Activated T-helper 1 cell treated with Interleukin-2 at 50 U/mL for 16 hours (primary cell): ENCODE data around the gene TBCD.
A peak's percentile ranks its signal among the peaks of the same experiment; 100 is the strongest.

Experiments
- DNase-seq: peaks from one replicate; pipeline ENCODE4 v3.0.0-alpha.2; 2020; ENCODE audit warnings: low read depth

TBCD gene

DNA sequence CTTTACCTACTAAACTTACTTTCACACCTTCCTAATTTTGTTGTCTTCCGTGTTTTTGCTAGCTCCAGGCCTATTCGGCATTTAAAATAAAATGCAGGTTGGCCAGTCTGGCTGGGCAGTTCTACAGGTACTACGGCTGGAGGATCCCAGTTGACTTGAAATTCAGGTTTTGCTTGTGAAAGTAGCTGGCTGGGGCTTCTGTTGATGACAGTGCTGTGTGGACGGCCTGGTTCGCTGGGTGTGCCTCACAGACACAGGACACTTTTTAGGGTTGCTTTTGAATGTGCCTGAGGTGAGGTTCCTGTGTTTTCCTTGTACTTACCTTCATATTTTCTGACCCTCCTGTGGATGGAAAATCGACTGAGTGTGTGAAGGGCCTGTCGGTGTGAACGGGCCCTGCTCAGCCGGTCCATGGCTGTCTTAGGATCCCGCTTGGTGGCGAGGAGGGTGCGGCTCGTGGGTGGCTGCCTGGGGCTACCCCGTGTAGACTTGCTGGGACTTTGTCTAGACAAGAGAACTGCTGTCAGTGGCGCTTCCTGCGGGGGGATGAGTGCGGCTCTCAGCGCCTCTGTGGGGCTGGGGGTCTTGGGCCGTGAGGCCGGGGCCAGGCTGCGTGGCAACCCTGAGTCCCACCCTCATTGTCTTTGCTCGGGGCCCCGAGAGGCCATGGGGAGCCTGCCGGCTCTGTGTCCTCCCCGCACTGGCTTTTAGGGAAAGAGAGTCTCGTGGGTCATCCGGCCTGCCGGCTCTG lies 106.7 kb downstream of the TBCD start:
- no peak for DNase-seq

GRCh38 chr17:82859431-82860403 lies 107.9 kb downstream of the TBCD start:
- DNase-seq: peak; percentile 31

DNA sequence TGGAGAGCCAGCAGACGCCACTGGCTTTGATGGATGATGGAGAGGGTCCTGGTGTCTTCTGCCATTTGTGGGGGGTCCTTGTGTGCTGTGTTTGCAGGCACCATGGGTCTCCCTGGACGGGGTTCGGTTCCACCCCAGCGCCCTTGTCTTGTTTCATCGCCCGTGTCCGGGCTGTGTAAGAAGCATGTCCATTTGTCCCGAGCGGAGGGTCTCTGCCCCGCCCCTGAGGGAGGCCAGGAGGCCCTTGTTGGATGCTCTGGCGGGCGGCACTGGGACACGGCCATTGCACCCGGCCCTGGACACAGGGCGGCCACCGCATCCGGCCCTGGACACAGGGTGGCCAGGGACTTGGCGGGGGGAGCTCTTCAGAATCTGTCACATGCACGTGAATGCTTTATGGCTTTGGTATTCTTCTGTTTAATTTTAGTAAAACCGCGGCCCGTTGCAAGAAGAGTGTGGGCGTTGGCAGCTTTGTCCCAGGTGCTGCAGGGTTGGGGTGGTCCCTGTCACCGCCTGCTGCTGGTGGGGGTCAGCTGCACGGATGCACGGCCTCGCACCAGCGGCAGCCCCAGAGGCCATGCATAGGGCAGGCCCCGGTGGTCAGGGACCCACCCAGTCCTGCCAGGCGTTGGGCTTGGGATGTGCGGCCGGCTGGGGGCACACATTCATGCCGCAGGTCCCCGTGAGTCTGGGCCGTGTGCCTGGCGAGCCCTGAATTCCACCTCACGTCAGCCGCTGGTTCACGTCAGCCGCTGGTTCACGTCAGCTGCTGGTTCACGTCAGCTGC lies 108.9 kb downstream of the TBCD start:
- no peak for DNase-seq

DNA sequence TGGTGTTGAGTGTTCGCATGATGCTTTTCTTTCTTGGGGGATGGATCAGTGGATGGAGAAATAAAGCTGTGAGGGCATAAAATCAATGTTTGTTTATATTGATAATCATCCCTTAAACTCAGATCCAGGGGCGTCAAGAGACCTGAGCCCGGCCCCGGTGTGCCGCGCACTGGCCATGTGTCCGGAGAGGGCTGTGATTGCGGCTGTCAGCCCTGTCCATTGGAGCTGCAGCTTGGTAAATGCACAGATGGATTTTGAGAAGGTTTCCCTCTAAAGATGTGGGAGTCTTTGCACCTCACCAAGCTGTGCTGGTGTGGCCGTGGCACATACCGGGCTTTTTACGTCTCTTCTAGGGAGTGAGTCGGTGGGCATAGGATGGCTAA lies 109.5 kb downstream of the TBCD start:
- DNase-seq: no peak

DNA sequence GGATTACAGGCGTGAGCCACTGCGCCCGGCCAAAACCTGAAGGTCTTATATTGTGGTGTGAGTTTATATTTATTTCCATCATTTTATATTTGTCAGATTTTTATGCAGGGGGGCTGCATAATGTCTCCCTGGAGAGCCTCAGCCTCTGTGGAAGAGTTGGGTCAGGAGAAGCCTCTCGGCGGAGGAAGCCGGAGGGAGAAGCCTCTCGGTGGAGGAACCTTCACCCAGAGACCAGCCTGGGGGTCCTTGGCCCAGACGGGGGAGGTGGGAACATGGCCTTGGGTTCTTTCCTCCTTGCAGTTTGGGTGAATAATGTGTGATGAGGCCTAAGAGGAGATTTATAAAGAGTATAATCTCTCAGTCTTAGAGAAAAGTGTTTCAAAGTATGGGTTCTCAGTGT lies 110.3 kb downstream of the TBCD start:
- no peak for DNase-seq

DNA sequence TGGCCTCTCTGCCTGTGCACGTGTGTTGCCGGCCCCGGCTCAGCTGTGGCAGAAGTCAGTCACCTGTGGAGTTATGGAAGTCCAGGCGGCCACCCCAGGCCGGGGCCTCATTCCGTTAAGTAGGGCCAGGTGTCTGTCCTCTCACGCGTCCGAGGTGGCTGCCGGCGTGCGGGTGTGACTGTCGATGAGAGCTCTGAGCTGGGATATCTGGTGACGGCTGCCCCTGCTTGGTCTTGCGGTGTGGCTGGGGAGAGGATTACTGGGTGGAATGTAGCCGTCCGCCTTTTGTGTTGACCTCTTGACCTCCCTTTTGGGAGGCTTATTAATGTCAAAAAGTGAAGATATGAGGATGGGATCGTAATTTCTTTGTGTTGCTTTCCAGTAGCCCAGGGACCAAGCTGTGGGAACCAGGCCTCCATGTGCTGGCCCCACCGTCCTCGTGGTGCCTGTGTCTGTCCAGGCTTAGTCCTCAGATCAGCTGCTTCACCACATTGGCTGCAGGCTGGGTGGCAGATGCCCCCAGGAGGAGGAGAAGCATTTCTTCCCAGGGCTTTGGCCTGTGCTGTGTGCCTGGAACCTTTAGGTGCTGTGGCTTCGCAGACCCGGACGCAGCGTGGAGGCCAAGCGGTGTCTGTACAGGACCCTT lies 111.0 kb downstream of the TBCD start:
- no peak for DNase-seq

DNA sequence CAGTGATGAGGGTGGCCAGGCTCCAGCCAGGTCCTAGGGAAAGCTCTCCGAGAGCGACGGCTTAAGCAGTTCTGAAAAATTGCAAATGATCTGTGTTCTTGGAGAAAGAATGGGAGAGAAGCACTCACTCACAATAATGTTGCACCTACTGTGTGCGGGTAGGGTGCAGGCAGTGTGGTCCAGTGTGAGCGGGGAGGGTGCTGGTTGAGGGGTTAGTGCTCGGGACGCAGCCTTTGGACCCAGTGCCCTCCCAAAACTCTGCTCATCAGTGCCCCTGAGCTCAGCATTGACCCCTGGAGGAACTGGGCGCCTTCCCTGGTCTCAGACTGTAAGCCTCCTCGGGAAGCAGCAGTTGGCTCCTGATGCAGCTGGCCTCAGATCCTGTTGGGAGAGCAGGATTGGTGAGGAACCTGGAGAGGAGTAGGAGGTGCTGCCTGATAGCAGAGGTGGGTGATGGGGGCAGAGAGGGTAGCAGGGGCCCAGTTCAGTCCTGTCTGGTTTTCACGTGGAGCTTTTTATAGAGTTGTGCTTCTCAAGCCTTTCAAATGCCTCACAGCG lies 111.6 kb downstream of the TBCD start:
- DNase-seq: no peak

DNA sequence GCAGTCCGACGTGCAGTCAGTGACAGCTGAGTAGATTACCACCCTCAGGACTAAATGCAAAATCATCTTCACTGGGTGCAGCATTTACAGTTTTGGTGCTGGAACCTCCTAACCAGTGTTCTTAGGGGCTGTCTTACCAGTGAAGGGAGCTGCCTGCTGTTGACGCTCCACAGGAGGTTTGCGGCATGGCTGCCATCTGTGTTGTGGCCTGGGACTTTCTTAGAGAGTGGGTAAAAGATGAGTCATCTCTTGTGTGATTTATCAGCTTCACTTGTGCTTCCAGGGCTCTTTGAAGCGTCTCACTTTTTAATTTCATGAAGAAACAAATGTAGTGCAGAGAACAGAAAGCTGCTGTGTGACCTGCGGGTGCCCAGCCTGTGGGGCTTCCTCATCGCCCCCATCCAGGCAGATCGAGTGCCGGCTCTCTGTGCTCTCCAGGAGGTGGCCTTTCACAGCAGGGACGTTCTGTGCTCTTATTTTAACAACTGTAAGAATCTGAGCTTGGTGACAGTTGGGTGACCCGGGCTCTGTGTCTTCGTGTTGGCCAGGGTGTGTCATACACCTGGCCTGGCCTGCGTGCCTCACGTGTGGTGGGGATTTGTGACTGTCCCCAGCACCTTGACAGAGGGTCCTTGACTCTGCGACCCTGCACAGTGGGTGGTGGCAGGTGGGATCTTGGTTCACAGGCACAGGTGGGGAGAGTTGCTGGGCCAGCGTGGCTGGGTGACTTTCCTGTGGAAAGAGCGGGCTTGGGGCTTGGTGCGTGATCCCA lies 112.3 kb downstream of the TBCD start:
- peak; percentile 80 for DNase-seq

DNA sequence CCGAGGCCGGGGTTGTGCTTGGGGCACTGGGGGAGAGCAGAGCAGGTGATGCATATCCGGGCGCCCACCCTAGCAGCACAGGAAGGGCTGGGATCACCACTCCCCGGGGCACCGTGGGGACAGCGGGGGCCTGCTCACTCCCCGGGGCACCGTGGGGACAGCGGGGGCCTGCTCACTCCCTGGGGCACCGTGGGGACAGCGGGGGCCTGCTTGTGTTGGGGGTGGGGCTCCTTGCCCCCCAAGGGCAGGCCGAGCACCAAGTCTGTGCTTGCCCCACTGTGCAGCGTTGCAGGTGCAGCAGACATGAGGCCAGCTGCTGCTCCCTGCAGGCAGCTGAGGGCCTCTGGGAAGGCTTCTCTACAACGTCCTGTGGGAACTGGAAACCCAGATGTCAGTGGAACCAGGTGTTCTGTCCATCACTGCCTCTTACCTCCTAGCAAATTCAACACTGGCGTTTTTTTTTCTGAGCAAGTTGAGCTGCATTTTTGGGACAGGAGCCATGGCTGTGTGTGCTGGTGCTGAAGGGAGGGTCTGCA lies 112.9 kb downstream of the TBCD start:
- DNase-seq: no peak

GRCh38 chr17:82865274-82865673 lies 113.4 kb downstream of the TBCD start:
- DNase-seq: no peak

- no peak for DNase-seq
Measured at GRCh38 chr17:82865774-82866395, 114.0 kb downstream of the TBCD start.

DNA sequence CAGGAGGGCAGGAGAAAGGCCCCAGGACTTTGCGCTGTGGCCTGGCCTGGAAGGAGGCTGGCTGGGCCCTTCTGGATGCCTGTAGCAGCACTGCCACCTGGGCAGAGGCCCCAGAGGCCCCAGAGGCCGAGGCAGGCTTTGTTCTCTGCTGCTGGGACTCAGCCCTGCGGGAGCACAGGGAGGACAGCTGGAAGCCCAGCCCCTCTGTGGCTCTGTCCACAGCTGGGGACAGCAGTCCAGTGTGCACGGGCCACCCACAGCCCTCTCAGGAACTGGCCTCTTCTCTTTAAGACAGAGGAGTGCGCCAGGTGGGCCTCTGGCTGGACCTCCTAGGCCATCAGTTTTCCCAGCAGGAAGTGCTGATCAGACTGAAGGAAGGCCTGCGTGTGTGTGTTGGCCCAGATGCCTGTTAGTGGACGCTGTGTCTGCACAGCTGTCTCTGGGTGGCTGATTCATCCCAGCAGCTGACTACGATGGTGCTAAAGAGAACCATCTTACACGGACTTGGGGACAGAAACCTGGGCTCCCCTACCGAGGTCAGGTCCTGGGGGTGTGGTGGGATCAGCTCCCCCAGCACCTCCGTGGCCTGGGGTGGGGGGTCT lies 114.8 kb downstream of the TBCD start:
- DNase-seq: no peak

GRCh38 chr17:82867763-82868325 lies 116.0 kb downstream of the TBCD start:
- no peak for DNase-seq

DNA sequence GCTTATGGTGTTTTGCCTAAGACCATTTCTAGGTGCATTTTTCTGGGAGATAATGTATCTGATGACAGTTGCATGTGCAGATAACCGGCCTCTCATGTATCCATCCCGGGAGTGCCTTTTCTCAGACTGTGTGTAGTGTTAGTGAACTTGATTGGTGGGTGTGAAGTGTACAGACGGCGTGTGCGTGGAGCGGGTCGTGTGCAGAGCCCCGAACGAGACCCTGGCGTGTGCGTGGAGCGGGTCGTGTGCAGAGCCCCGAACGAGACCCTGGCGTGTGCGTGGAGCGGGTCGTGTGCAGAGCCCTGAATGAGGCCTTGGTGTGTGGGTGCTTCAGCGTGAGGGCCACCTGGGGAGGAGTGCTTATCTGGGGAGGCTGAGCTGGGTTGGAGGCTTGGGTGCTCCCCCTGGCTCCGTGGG lies 116.9 kb downstream of the TBCD start:
- no peak for DNase-seq

DNA sequence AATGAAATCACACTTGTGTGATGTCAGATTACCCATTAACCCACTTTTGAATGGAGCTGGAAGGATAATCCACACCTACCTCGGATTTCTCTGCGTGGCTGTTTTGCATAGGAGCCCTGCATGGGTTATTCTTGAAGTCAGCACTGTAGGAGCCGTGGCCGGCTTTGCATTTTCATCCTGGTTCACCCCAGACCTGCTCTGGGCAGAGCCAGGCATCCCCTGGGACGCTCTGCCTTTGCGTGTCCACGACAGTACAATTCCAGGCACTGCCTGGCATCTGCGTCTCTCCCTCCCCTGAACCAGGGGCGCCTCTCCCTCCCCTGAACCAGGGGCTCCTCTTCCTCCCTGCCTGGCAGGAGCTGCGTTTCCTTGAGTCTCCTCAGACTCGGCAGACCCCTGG lies 117.7 kb downstream of the TBCD start:
- no peak for DNase-seq

GRCh38 chr17:82870091-82870491 lies 118.2 kb downstream of the TBCD start:
- DNase-seq: no peak

GRCh38 chr17:82870541-82870940 lies 118.7 kb downstream of the TBCD start:
- no peak for DNase-seq

DNA sequence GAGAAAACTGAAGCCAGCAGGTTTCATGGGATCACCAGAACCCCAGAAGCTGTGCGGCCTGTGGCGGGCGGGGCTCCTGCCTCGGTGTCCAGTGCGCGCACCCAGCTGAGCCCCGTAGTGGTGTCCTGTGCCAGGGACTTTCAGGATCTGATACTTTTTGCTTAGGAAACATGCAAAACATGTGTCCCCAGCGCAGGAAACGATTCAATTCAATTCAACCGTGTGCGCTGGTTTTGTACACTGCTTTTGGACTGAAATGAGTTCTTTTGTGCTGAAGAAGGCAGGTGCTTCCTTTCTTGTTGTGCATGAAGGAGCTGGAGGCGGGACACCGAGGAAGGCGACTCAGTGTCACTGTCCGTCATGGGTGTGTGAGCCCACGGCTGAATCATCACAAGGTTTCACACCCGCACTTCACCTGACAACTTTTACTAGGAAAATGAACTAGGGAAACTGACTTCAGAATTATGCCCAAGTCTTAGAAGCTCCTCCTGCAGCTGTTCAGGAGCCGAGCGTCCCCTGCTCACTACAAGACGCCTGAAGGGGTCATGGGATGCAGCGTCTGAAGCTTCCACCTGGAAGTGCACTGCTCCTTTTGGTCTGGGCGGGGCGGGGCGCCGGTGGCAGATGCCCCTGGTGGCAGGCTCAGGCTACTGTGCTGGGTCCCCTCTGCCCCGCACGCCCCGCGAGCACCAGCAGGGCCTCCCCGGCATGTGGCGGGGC lies 119.4 kb downstream of the TBCD start:
- DNase-seq: no peak
